ENCODE measurements around the gene CCSER1.

DNA sequence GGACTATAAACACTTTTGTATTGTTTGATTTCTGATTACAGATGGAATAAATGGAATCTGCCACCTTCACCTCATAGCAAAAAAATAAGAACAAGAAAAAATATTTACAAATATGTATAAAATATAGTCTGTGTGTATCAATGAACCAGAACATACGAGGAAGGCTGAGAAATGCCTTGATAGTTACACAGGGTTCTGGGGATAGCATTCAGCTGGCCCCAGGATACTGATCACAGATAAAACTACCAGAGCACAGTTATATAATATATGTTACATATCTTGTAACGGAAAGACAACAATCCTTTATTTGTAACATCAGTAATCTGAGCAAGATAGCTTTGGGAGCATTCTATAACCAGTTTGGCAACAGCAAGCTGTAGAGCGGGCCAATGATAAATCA, 1101.5 kb downstream of the CCSER1 start:
- TF ChIP-seq, protein P1, sequence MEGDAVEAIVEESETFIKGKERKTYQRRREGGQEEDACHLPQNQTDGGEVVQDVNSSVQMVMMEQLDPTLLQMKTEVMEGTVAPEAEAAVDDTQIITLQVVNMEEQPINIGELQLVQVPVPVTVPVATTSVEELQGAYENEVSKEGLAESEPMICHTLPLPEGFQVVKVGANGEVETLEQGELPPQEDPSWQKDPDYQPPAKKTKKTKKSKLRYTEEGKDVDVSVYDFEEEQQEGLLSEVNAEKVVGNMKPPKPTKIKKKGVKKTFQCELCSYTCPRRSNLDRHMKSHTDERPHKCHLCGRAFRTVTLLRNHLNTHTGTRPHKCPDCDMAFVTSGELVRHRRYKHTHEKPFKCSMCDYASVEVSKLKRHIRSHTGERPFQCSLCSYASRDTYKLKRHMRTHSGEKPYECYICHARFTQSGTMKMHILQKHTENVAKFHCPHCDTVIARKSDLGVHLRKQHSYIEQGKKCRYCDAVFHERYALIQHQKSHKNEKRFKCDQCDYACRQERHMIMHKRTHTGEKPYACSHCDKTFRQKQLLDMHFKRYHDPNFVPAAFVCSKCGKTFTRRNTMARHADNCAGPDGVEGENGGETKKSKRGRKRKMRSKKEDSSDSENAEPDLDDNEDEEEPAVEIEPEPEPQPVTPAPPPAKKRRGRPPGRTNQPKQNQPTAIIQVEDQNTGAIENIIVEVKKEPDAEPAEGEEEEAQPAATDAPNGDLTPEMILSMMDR (conservative IDR thresholded peaks at IDR 0.05 in 1 of 2, IDR thresholded peaks at IDR 0.05 in 1 of 2; ENCODE audit: low read depth in 1 of 2, low read length in 2 of 2), result no peak
- no peak for TF ChIP-seq EZH2 (IDR thresholded peaks at IDR 0.05; ENCODE audit: low read length, missing control alignments)

All from fibroblast of lung (primary cell).